Thyroid gland (tissue), 4 donors: Measurements from ENCODE around the gene ST3GAL4. TPM values are rescaled to one million over a fixed set of nuclear protein-coding genes. Genes with fewer than 3 reads are reported as not detected.
A peak's percentile ranks its signal among the peaks of the same experiment; 100 is the strongest.
"Not testable (repeated sequence)": the region's sequence is repeated elsewhere in the genome, so short reads cannot be mapped to it uniquely, and the experiment has no call there.

ENCODE experiments used
- DNase-seq, 2 donors: peaks; one replicate each; pipeline ENCODE4 v3.0.0-alpha.2; 2019
- H3K27ac ChIP-seq, 3 donors: fragments of 200-600 bp; sonication (generic); 1 replicate in 2 of 3; 2 replicates in 1 of 3; pipeline ENCODE4 v1.5.1; 2016 to 2019; ENCODE audit warnings: mild to moderate bottlenecking in 1 of 3, moderate library complexity in 1 of 3
- H3K27me3 ChIP-seq: fragments of 200-600 bp; sonication (generic); one replicate; pipeline ENCODE4 v1.5.1; 2019
- H3K36me3 ChIP-seq, 2 donors: fragments of 200-600 bp; sonication (generic); one replicate each; pipeline ENCODE4 v1.5.1; 2016 to 2019
- H3K4me1 ChIP-seq, 2 donors: fragments of 200-600 bp; sonication (generic); one replicate each; pipeline ENCODE4 v1.5.1; 2017 to 2019
- H3K4me3 ChIP-seq, 3 donors: fragments of 200-600 bp; sonication (generic); replicated peaks in 1 of 3; 1 replicate in 2 of 3; 2 replicates in 1 of 3; pipeline ENCODE4 v1.5.1; 2016; ENCODE audit warnings: mild to moderate bottlenecking in 1 of 3
- H3K9me3 ChIP-seq: fragments of 200-600 bp; sonication (generic); one replicate; pipeline ENCODE4 v1.5.1; 2017
- POLR2A ChIP-seq, 2 donors: fragments of 450-650 bp; IDR thresholded peaks; one replicate each; pipeline ENCODE4 v1.6.1; 2017; ENCODE audit warnings: antibody characterized with exemption in 2 of 2, mild to moderate bottlenecking in 2 of 2, moderate library complexity in 1 of 2
- WGBS, 2 donors: methylation state at CpG; one replicate each; pipeline ENCODE4 v1.1.5; 2017; 5-methylcytosine and 5-hydroxymethylcytosine counted together
- intact Hi-C: fragments of 100-400 bp; cut with DNase I; formaldehyde crosslinking; loops from one replicate; pipeline ENCODE4 v1.15.1; 2023
- total RNA-seq, 4 donors: library from RNA; depleted of rRNA; stranded (reverse); fragments of >200 nt; gene quantifications; one replicate each; pipeline ENCODE4 v1.2.3, GENCODE V29; 2016
- TF ChIP-seq, protein P1 (sequence below), 6 experiments: fragments of 200-600 bp in 3 of 6; fragments of 450-650 bp in 3 of 6; sonication (generic) in 3 of 6; IDR thresholded peaks; one replicate each; pipeline ENCODE4 v1.5.1; 2016 to 2019; ENCODE audit warnings: antibody characterized with exemption in 6 of 6, mild to moderate bottlenecking in 2 of 6, inconsistent platforms in 1 of 6, moderate library complexity in 1 of 6

The ST3GAL4 gene
- total RNA-seq, 4 donors from 2014 or later, result 5.3 to 33.9 (median 26.4) TPM

DNA sequence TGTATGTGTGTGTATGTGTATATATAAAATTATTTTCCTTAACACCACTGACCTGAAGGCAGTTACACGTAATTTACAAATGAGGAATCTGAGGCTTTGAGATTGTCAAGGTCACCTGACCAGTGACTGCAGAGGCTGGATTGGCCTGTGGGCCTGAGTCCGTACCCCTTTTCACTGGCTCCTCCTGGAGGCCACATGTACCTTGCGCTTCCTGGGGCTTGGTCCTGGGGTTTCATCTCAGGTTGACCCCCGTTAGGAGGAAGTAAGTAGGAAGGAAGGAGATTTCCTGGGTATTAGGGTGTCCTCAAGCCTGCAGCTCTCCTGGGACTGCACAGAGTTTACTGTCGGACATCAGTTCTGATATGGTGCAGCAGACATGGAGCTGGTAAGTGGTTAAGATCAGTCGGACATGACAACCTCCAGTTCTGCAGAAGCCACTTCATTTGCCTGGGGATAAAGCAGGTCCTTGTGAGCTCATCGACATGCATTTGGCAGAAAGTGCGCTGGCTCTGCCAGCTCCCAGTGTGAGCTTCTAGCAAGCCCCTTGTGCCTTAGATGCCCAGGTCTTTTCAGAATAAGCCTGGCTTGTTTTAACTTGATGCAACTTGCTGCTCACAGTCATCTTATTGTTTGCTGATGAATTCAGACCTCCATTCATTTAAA, 36.6 kb downstream of the ST3GAL4 start:
- no peaks in the 10 kb centered on the region for H3K36me3 ChIP-seq
- peak overlapping the region; percentile 6 to 63 (median 41) for H3K27ac ChIP-seq
- WGBS, 2 donors, result 33 to 36% methylated on average over 7 to 8 of the region's 8 CpGs
- no peaks in the 10 kb centered on the region for H3K27me3 ChIP-seq
- intact Hi-C loops, result no loop called here
- H3K9me3 ChIP-seq, result no peaks in the 10 kb centered on the region
- TF ChIP-seq POLR2A (IDR thresholded peaks at IDR 0.05), result no peak
- TF ChIP-seq, protein P1, sequence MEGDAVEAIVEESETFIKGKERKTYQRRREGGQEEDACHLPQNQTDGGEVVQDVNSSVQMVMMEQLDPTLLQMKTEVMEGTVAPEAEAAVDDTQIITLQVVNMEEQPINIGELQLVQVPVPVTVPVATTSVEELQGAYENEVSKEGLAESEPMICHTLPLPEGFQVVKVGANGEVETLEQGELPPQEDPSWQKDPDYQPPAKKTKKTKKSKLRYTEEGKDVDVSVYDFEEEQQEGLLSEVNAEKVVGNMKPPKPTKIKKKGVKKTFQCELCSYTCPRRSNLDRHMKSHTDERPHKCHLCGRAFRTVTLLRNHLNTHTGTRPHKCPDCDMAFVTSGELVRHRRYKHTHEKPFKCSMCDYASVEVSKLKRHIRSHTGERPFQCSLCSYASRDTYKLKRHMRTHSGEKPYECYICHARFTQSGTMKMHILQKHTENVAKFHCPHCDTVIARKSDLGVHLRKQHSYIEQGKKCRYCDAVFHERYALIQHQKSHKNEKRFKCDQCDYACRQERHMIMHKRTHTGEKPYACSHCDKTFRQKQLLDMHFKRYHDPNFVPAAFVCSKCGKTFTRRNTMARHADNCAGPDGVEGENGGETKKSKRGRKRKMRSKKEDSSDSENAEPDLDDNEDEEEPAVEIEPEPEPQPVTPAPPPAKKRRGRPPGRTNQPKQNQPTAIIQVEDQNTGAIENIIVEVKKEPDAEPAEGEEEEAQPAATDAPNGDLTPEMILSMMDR (IDR thresholded peaks at IDR 0.05), result no peak
- H3K4me1 ChIP-seq, result peaks cover 7 to 41% of the 10 kb centered on the region in 2 donors
- H3K4me3 ChIP-seq, result no peak overlapping the region
- DNase-seq, result peak; percentile 79 to 80

DNA sequence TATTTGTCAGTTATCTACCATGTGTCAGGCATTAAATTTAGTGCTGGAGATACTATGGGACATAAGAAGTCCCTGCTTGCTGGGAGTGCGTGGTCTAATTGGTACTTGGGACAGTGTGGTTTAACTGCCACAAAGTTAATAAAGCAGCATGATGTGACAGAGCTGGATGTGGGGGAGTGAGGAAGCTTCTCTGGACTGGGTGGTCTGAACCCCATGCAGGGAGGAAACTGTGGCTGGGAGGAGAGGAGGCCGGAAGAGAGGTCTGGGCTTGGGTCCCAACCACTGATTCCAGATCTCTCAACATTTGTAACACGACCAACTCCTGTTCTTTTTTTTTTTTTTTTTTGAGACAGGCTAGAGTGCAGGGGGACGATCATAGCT, 37.1 kb downstream of the ST3GAL4 start:
- TF ChIP-seq, protein P1 (IDR thresholded peaks at IDR 0.05), result no peak
- no peak for TF ChIP-seq POLR2A (IDR thresholded peaks at IDR 0.05)
- Histone ChIP-seq H3K4me1 (peaks cover 7 to 41% of the 10 kb centered on the region in 2 donors), H3K36me3 (no peaks in the 10 kb centered on the region), H3K4me3 (no peak overlapping the region), H3K9me3 (no peaks in the 10 kb centered on the region), H3K27me3 (no peaks in the 10 kb centered on the region), H3K27ac (peak overlapping the region in 2 of 3 donors; percentile 6 to 63)
- WGBS, 2 donors, result 41 to 49% methylated on average over 4 of the region's 4 CpGs
- intact Hi-C loops, result no loop called here
- no peak for DNase-seq

DNA sequence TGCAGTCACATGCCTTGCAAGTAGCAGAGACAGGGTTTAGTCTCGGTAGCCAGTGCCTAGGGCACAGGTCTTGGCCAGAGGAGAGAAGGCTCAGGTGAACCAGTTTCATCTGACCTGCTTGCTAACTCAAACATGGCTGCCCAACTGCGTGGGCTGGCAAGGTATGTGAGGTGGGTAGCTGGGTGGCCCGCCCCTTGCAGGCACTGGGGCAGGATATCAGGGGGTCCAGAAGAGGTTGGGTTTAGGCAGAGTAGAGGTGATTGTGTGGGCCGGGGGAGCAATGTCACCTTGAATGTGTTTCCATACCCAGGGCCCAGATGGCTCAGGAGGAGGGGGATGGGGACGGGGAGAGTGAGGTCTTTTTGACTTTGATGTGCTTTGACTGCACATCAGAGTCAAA, 37.7 kb downstream of the ST3GAL4 start:
- Histone ChIP-seq H3K36me3 (no peaks in the 10 kb centered on the region), H3K4me1 (peaks cover 7 to 41% of the 10 kb centered on the region in 2 donors), H3K4me3 (no peak overlapping the region), H3K27me3 (no peaks in the 10 kb centered on the region), H3K9me3 (no peaks in the 10 kb centered on the region), H3K27ac (peak overlapping the region in 1 of 3 donors; percentile 63)
- 86 to 89% methylated on average over 4 to 5 of the region's 5 CpGs for WGBS, 2 donors
- intact Hi-C loops, result no loop called here
- DNase-seq, result no peak
- TF ChIP-seq, protein P1 (IDR thresholded peaks at IDR 0.05), result no peak

DNA sequence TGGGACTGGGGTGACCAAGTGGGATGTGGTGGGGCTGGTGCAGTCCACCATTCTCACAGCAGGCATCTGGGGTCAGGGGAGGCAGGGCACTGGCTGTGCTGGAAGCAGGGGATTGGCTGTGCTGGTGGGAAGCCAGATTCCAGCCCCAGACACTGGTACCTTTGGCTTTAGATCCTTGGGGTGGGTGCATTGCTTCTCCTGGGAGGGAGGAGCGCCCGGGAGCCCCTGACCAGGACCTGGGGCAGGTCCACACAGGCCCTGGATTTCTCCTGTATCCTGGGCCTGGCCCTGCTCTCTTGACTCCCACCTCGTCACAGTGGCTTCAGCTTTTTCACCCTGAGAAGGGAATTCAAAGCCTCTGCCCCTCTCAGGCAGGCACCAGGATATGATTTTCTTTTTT, 38.5 kb downstream of the ST3GAL4 start:
- no peak for DNase-seq
- no peak for TF ChIP-seq POLR2A (IDR thresholded peaks at IDR 0.05)
- TF ChIP-seq, protein P1 (IDR thresholded peaks at IDR 0.05), result no peak
- Histone ChIP-seq H3K27me3 (no peaks in the 10 kb centered on the region), H3K4me3 (no peak overlapping the region), H3K9me3 (no peaks in the 10 kb centered on the region), H3K36me3 (no peaks in the 10 kb centered on the region), H3K4me1 (peaks cover 7 to 41% of the 10 kb centered on the region in 2 donors), H3K27ac (peak overlapping the region; percentile 37 to 82 (median 70))
- intact Hi-C loops, result no loop called here
- WGBS, 2 donors, result 81 to 95% methylated on average over 3 of the region's 3 CpGs

DNA sequence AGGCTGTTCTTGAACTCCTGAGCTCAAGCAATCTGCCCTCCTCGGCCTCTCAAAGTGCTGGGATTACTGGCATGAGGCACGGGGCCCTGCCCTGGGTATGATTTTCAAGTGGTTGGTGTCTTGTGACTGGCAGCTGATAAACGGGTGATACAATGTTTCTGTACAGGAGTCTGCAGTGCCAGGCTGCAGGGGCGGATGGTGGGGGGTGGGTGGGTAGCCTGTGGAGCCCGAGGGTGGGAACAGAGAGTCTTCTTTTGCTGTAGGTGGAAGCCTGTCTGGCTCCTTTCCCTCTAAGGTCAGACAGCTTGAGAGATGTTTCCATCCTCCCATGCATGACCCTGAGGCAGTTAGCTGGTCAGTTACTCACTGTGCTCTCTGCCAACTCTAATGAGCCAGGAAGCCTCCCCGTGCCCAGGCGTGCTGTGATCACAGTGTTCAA, 39.2 kb downstream of the ST3GAL4 start:
- H3K4me3 ChIP-seq, intact Hi-C loops, H3K9me3 ChIP-seq, H3K27me3 ChIP-seq, H3K36me3 ChIP-seq: not testable (repeated sequence)
- Histone ChIP-seq H3K27ac (peak overlapping the region; percentile 37 to 82 (median 70)), H3K4me1 (peaks cover 7 to 41% of the 10 kb centered on the region in 2 donors)
- DNase-seq, result peak; percentile 58 to 63
- 20 to 22% methylated on average over 4 to 5 of the region's 7 CpGs for WGBS, 2 donors

DNA sequence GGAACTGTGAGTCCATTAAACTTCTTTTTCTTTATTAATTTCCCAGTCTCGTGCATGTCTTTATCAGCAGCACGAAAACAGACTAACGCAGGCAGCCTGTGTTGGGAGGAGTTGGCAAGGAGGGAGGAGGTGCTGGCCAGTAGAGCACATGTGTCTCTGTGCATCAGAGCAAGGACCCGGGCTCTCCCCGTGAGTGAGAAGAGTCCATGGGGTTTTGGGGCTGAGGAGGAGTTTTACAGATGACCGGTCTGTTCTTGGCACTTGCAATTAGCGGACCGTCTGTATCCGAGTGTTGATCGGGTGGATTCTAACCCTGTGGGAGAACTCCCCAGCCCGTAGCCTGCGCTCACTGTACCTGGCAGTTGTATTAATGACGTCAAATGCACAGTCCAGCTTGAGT, 40.3 kb downstream of the ST3GAL4 start:
- H3K4me3 ChIP-seq, H3K9me3 ChIP-seq, H3K36me3 ChIP-seq, intact Hi-C loops, H3K27me3 ChIP-seq, DNase-seq: not testable (repeated sequence)
- H3K27ac ChIP-seq, result peak overlapping the region in 1 of 3 donors; percentile 40
- 84 to 88% methylated on average over 5 to 10 of the region's 13 CpGs for WGBS, 2 donors
- H3K4me1 ChIP-seq, result peaks cover 7 to 41% of the 10 kb centered on the region in 2 donors

DNA sequence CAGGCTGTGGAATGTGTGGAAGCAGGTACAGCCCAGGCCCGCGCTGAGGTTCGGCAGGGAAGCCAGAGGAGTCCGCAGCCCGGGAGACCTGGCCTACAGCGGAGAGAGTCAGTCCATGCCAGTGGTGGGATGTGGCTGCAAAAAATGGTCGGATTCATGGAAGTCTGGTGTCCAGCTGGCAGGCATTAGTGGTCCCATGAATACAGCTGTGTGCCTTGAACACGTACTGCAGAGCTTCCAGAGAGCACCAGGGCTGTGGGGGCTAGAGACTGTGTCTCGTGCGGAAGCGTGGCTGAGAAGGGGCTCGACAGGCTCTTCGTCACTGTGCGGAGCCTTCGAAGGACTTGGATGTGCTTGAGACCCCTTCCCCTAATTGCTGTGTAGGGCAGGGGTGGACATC, 40.8 kb downstream of the ST3GAL4 start:
- H3K36me3 ChIP-seq, H3K27me3 ChIP-seq, intact Hi-C loops, DNase-seq, H3K4me3 ChIP-seq, H3K9me3 ChIP-seq: not testable (repeated sequence)
- Histone ChIP-seq H3K27ac (peak overlapping the region in 1 of 3 donors; percentile 24), H3K4me1 (peaks cover 7 to 40% of the 10 kb centered on the region in 2 donors)
- 85 to 93% methylated on average over 15 of the region's 15 CpGs for WGBS, 2 donors
